HepG2 (cell line): ENCODE results near the gene SERTM1. TPM values are rescaled to one million over a fixed set of nuclear protein-coding genes. Genes with fewer than 3 reads are reported as not detected.

Experiments
- ATAC-seq: fragments of 200-7000 bp; cut with Tn5 transposase; 3 replicates; pipeline ENCODE4 v1.9.1; 2020; ENCODE audit warnings: mild to moderate bottlenecking, moderate library complexity
- Bru-seq: library from RNA; stranded (reverse); fragments of 400-500 nt; gene quantifications from one replicate; lab custom pipeline; 2021; lab: Mats Ljungman, UMichigan
- BruChase-seq, 2 experiments: library from RNA; stranded (reverse); fragments of 400-500 nt; gene quantifications; one replicate each; lab custom pipeline; 2021; lab: Mats Ljungman, UMichigan
- BruUV-seq: library from RNA; stranded (reverse); fragments of 400-500 nt; replicated peaks from 2 replicates; lab custom pipeline; 2021; lab: Mats Ljungman, UMichigan
- CTCF ChIA-PET: fragments of 300-600 bp; formaldehyde crosslinking; extraction: SDS; loops from one replicate; lab custom pipeline; 2021; ENCODE audit warnings: low total read pairs, inconsistent platforms, low intra/inter-chr PET ratio; lab: Yijun Ruan, JAX
- POLR2A ChIA-PET: fragments of 350-600 bp; sonication (Branson Sonifier 250); formaldehyde crosslinking; loops from one replicate; lab custom pipeline; 2020; ENCODE audit warnings: antibody characterized with exemption, inconsistent platforms; lab: Yijun Ruan, JAX
- DNase-seq: peaks from one replicate; pipeline ENCODE4 v3.0.0-alpha.2; 2015; ENCODE audit warnings: low spot score
- FAIRE-seq: peaks from 3 replicates; lab custom pipeline; 2011; peaks lifted over from hg19 to GRCh38; lab: Jason Lieb, UNC
- H2AFZ ChIP-seq: one replicate; pipeline ENCODE4 v1.6.1; 2011; ENCODE audit warnings: low read length, inconsistent platforms
- H3K27ac ChIP-seq: fragments of 300-600 bp; 3 replicates; pipeline ENCODE4 v1.8.0; 2011; ENCODE audit warnings: mixed run types, mild to moderate bottlenecking, mixed read lengths, low read length, inconsistent platforms; ENCODE audit not compliant: insufficient read depth; ENCODE audit errors: extremely low read length
- H3K27me3 ChIP-seq, 2 experiments: fragments of 200-600 bp in 1 of 2; 2 replicates in 1 of 2; 3 replicates in 1 of 2; pipeline versions ENCODE4 v1.6.0 to v1.8.0; 2011; ENCODE audit warnings: low read length in 2 of 2, mild to moderate bottlenecking in 2 of 2, moderate library complexity in 2 of 2, inconsistent platforms in 1 of 2; ENCODE audit not compliant: insufficient read depth in 2 of 2, control insufficient read depth in 1 of 2
- H3K36me3 ChIP-seq, 2 experiments: fragments of 200-600 bp in 1 of 2; replicated peaks in 1 of 2; 2 replicates in 1 of 2; 3 replicates in 1 of 2; pipeline versions ENCODE4 v1.5.1 to v1.8.0; 2011; ENCODE audit warnings: low read length in 2 of 2, inconsistent platforms in 1 of 2; ENCODE audit not compliant: insufficient read depth in 2 of 2, control insufficient read depth in 1 of 2
- H3K4me1 ChIP-seq: 2 replicates; pipeline ENCODE4 v1.5.1; 2012; ENCODE audit warnings: low read length, inconsistent platforms; ENCODE audit not compliant: insufficient read depth
- H3K4me2 ChIP-seq: 2 replicates; pipeline ENCODE4 v1.6.0; 2011; ENCODE audit warnings: low read depth, low read length, inconsistent platforms
- H3K4me3 ChIP-seq, 3 experiments: fragments of 200-600 bp in 1 of 3; sonication (generic), shearing (Covaris generic) in 1 of 3; replicated peaks in 1 of 3; 2 replicates each; pipeline ENCODE4 v1.5.1; 2011 to 2016; ENCODE audit warnings: low read length in 3 of 3, inconsistent platforms in 2 of 3, low read depth in 2 of 3, mild to moderate bottlenecking in 2 of 3, control low read depth in 1 of 3, mixed read lengths in 1 of 3; ENCODE audit not compliant: insufficient read depth in 1 of 3
- H3K79me2 ChIP-seq: one replicate; pipeline ENCODE4 v1.6.1; 2011; ENCODE audit warnings: low read length, inconsistent platforms; ENCODE audit not compliant: insufficient read depth
- H3K9ac ChIP-seq: 2 replicates; pipeline ENCODE4 v1.6.0; 2011; ENCODE audit warnings: mild to moderate bottlenecking, low read depth, low read length, inconsistent platforms; ENCODE audit not compliant: insufficient read depth
- H3K9me3 ChIP-seq: 2 replicates; pipeline ENCODE4 v1.5.1; 2012; ENCODE audit warnings: mild to moderate bottlenecking, low read length
- H4K20me1 ChIP-seq: 2 replicates; pipeline ENCODE4 v1.6.0; 2011; ENCODE audit warnings: inconsistent platforms, mild to moderate bottlenecking, low read length, moderate library complexity; ENCODE audit not compliant: insufficient read depth
- ESRRA ChIP-seq: sonication (generic); formaldehyde crosslinking; IDR thresholded peaks from 2 replicates; pipeline ENCODE4 v1.5.1; 2020; ENCODE audit warnings: mild to moderate bottlenecking, low read depth, missing genetic modification reagents
- FOXP1 ChIP-seq, 2 experiments: fragments of 450-650 bp in 1 of 2; IDR thresholded peaks; 2 replicates each; pipeline ENCODE4 v1.6.1; 2017 to 2018; ENCODE audit warnings: antibody characterized with exemption in 1 of 2
- HIVEP1 ChIP-seq: sonication (generic); formaldehyde crosslinking; IDR thresholded peaks from 2 replicates; pipeline ENCODE4 v1.4.0; 2020; ENCODE audit warnings: mild to moderate bottlenecking, missing genetic modification reagents
- JDP2 ChIP-seq: sonication (generic); formaldehyde crosslinking; IDR thresholded peaks from 2 replicates; pipeline ENCODE4 v1.8.1; 2022; ENCODE audit warnings: missing genetic modification reagents, borderline replicate concordance
- POLR2AphosphoS5 ChIP-seq: IDR thresholded peaks from 2 replicates; pipeline ENCODE4 v1.6.1; 2012; ENCODE audit warnings: low read depth, low read length
- RNF2 ChIP-seq: fragments of 450-650 bp; conservative IDR thresholded peaks from 2 replicates; pipeline ENCODE4 v1.6.1; 2016; ENCODE audit warnings: low read depth
- TAF15 ChIP-seq: fragments of 200-400 bp; formaldehyde crosslinking; IDR thresholded peaks from one replicate; pipeline ENCODE4 v1.6.1; 2018; ENCODE audit warnings: mild to moderate bottlenecking, low read depth, low read length; ENCODE audit not compliant: poor library complexity, severe bottlenecking
- ZNF232 ChIP-seq: sonication (generic); formaldehyde crosslinking; IDR thresholded peaks from 2 replicates; pipeline ENCODE4 v1.4.0; 2020; ENCODE audit warnings: missing genetic modification reagents, borderline replicate concordance
- ZNF282 ChIP-seq: fragments of 450-650 bp; IDR thresholded peaks from 2 replicates; pipeline ENCODE4 v1.6.1; 2018; ENCODE audit not compliant: partially characterized antibody
- ZNF331 ChIP-seq: sonication (generic); formaldehyde crosslinking; IDR thresholded peaks from 2 replicates; pipeline ENCODE4 v1.4.0; 2020; ENCODE audit warnings: missing genetic modification reagents
- ZNF337 ChIP-seq: sonication (generic); formaldehyde crosslinking; IDR thresholded peaks from 2 replicates; pipeline ENCODE4 v1.5.1; 2020; ENCODE audit warnings: missing genetic modification reagents, low read depth, mild to moderate bottlenecking, borderline replicate concordance
- WGBS: methylation state at CpG from one replicate; pipeline ENCODE4 v1.1.6; 2017; ENCODE audit warnings: low lambda C conversion rate; 5-methylcytosine and 5-hydroxymethylcytosine counted together
- in situ Hi-C: cut with HindIII; loops from 2 replicates; pipeline ENCODE4 v1.10.0; 2017; ENCODE audit warnings: low pct_unique_long_range_greater_than_20kb; ENCODE audit not compliant: extremely low pct_ligation_motif_present
- intact Hi-C: fragments of 100-400 bp; cut with micrococcal nuclease; formaldehyde crosslinking; loops from one replicate; pipeline ENCODE4 v1.10.0; 2022; ENCODE audit not compliant: unreplicated experiment
- long read RNA-seq, 2 experiments: library from RNA in 1 of 2; library from polyadenylated mRNA in 1 of 2; stranded (forward) in 1 of 2; unstranded in 1 of 2; transcript quantifications; one replicate each; pipeline ENCODE4 v2.0.0, GENCODE V29; 2019 to 2022
- polyA minus RNA-seq, 3 experiments: library from RNA; depleted of rRNA, polyadenylated mRNA; stranded (reverse); fragments of >200 nt; gene quantifications; 2 replicates each; pipeline ENCODE4 v1.2.3, GENCODE V29; 2011; ENCODE audit warnings: low replicate concordance in 1 of 3
- polyA plus RNA-seq, 8 experiments: library from polyadenylated mRNA; depleted of rRNA in 3 of 8; stranded (reverse) in 7 of 8; unstranded in 1 of 8; fragments of >200 nt; fragmentation: Illumina TruSeq in 4 of 8; extraction: Trizol in 4 of 8; gene quantifications; 2 replicates each; pipeline versions ENCODE4 v1.2.1 to v1.2.3, GENCODE V29; 2011 to 2016; ENCODE audit warnings: low read depth in 4 of 8, missing spikeins in 1 of 8, mixed read lengths in 1 of 8; ENCODE audit not compliant: insufficient read depth in 1 of 8
- total RNA-seq, 5 experiments: library from RNA; depleted of rRNA; stranded (reverse); fragments of >200 nt; fragmentation: Illumina TruSeq; extraction: Trizol; gene quantifications; 2 replicates each; pipeline ENCODE4 v1.2.3, GENCODE V29; 2016; ENCODE audit warnings: low read depth in 1 of 5
- TF ChIP-seq, protein P1 (sequence below): sonication (generic); formaldehyde crosslinking; IDR thresholded peaks from 2 replicates; pipeline ENCODE4 v1.4.0; 2020; ENCODE audit warnings: mild to moderate bottlenecking, missing genetic modification reagents
- TF ChIP-seq, protein P2 (sequence below): sonication (generic); formaldehyde crosslinking; IDR thresholded peaks from 2 replicates; pipeline ENCODE4 v1.4.0; 2020; ENCODE audit warnings: mild to moderate bottlenecking, missing genetic modification reagents

The SERTM1 gene
- total RNA-seq (2016; rRNA removed; fragmentation: Illumina TruSeq; extraction: Trizol) (not detected in 2 replicates), polyA plus RNA-seq (2011; rRNA removed) (not detected in 2 replicates), polyA minus RNA-seq (2011; rRNA and poly(A)+ RNA removed; ENCODE audit: low replicate concordance) (not detected in 2 replicates), Bru-seq, nascent RNA (not detected), BruChase-seq, experiment 1, labeled RNA remaining after a 6-hour chase (not detected), BruChase-seq, experiment 2, labeled RNA remaining after a 2-hour chase (not detected)
- total RNA-seq (2016; cell fraction: cytosol; rRNA removed; fragmentation: Illumina TruSeq; extraction: Trizol; ENCODE audit: low read depth): not detected in 2 replicates
- not detected in 2 replicates for total RNA-seq (2016; cell fraction: insoluble cytoplasmic fraction; rRNA removed; fragmentation: Illumina TruSeq; extraction: Trizol)
- total RNA-seq (2016; cell fraction: membrane; rRNA removed; fragmentation: Illumina TruSeq; extraction: Trizol): not detected in 2 replicates
- total RNA-seq (2016; cell fraction: nucleus; rRNA removed; fragmentation: Illumina TruSeq; extraction: Trizol): not detected in 2 replicates
- polyA plus RNA-seq (2011; cell fraction: cytosol; rRNA removed): not detected in 2 replicates
- polyA plus RNA-seq (2011; cell fraction: nucleus; rRNA removed): not detected in 2 replicates
- not detected in 2 replicates for polyA plus RNA-seq (2012)
- polyA plus RNA-seq (2016; cell fraction: cytosol; fragmentation: Illumina TruSeq; extraction: Trizol; ENCODE audit: low read depth): not detected in 2 replicates
- not detected in 2 replicates for polyA plus RNA-seq (2016; cell fraction: insoluble cytoplasmic fraction; fragmentation: Illumina TruSeq; extraction: Trizol; ENCODE audit: low read depth)
- not detected in 2 replicates for polyA plus RNA-seq (2016; cell fraction: membrane; fragmentation: Illumina TruSeq; extraction: Trizol; ENCODE audit: low read depth)
- not detected in 2 replicates for polyA plus RNA-seq (2016; cell fraction: nucleus; fragmentation: Illumina TruSeq; extraction: Trizol; ENCODE audit: insufficient read depth, low read depth)
- polyA minus RNA-seq (2011; cell fraction: cytosol; rRNA and poly(A)+ RNA removed): not detected in 2 replicates
- polyA minus RNA-seq (2011; cell fraction: nucleus; rRNA and poly(A)+ RNA removed): not detected in 2 replicates
- long read RNA-seq, experiment 1: 0 reads
- long read RNA-seq, experiment 2: 0 reads

DNA sequence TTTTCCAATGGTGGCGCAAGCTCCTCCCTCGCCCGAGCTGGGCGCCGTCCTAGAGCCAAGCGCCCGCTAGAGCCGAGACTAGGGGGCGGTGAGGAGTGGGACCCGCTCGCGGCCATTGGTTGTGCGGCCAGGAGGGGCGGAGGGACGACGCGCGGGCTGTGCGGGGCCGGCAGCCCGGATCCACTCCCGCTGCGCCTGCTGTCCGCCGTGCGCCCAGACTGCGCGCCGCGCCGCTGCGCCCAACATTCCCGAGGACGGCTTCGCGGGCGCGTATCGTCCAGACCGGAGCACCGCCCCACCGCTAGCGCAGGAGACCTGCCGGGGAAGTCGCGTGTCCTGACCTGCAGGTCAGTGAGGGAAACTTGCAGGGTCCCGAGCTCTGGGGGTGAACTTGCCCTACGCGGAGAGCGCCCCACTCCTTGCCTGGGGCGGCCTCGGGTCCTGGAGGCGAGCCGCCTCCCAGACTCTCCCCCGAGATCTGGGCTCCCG is at the start of gene SERTM1:
TSS of gene SERTM1 (plus strand) at position 183 of the 489 bp plus-strand sequence. CDS start 21,059 bp downstream, outside the sequence.
- ChIA-PET POLR2A (no interaction called here), CTCF (no interaction called here)
- Histone ChIP-seq H3K79me2 (no peaks in the 10 kb centered on the region), H3K4me2 (no peak within 1 kb of the TSS), H3K27me3 (peaks cover 0 to 24% of the 10 kb centered on the region in 2 experiments; a peak in 3 of 5 replicates), H3K4me3 (no peak within 1 kb of the TSS), H3K36me3 (no peaks in the 10 kb centered on the region), H3K9me3 (no peaks in the 10 kb centered on the region), H4K20me1 (no peaks in the 10 kb centered on the region), H3K27ac (no peak within 1 kb of the TSS), H3K4me1 (no peaks in the 10 kb centered on the region), H3K9ac (no peak within 1 kb of the TSS), H2AFZ (no peak within 1 kb of the TSS)
- DNase-seq (no peak), ATAC-seq (no peak), FAIRE-seq (no peak)
- no TSS peak for BruUV-seq
- intact Hi-C loops (no loop called here), in situ Hi-C loops (no loop called here)
- 70% methylated on average over 26 of the region's 56 CpGs for WGBS
- TF ChIP-seq, protein P1, sequence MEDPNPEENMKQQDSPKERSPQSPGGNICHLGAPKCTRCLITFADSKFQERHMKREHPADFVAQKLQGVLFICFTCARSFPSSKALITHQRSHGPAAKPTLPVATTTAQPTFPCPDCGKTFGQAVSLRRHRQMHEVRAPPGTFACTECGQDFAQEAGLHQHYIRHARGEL (CRISPR knock-in tag): no peak
- TF ChIP-seq, protein P2, sequence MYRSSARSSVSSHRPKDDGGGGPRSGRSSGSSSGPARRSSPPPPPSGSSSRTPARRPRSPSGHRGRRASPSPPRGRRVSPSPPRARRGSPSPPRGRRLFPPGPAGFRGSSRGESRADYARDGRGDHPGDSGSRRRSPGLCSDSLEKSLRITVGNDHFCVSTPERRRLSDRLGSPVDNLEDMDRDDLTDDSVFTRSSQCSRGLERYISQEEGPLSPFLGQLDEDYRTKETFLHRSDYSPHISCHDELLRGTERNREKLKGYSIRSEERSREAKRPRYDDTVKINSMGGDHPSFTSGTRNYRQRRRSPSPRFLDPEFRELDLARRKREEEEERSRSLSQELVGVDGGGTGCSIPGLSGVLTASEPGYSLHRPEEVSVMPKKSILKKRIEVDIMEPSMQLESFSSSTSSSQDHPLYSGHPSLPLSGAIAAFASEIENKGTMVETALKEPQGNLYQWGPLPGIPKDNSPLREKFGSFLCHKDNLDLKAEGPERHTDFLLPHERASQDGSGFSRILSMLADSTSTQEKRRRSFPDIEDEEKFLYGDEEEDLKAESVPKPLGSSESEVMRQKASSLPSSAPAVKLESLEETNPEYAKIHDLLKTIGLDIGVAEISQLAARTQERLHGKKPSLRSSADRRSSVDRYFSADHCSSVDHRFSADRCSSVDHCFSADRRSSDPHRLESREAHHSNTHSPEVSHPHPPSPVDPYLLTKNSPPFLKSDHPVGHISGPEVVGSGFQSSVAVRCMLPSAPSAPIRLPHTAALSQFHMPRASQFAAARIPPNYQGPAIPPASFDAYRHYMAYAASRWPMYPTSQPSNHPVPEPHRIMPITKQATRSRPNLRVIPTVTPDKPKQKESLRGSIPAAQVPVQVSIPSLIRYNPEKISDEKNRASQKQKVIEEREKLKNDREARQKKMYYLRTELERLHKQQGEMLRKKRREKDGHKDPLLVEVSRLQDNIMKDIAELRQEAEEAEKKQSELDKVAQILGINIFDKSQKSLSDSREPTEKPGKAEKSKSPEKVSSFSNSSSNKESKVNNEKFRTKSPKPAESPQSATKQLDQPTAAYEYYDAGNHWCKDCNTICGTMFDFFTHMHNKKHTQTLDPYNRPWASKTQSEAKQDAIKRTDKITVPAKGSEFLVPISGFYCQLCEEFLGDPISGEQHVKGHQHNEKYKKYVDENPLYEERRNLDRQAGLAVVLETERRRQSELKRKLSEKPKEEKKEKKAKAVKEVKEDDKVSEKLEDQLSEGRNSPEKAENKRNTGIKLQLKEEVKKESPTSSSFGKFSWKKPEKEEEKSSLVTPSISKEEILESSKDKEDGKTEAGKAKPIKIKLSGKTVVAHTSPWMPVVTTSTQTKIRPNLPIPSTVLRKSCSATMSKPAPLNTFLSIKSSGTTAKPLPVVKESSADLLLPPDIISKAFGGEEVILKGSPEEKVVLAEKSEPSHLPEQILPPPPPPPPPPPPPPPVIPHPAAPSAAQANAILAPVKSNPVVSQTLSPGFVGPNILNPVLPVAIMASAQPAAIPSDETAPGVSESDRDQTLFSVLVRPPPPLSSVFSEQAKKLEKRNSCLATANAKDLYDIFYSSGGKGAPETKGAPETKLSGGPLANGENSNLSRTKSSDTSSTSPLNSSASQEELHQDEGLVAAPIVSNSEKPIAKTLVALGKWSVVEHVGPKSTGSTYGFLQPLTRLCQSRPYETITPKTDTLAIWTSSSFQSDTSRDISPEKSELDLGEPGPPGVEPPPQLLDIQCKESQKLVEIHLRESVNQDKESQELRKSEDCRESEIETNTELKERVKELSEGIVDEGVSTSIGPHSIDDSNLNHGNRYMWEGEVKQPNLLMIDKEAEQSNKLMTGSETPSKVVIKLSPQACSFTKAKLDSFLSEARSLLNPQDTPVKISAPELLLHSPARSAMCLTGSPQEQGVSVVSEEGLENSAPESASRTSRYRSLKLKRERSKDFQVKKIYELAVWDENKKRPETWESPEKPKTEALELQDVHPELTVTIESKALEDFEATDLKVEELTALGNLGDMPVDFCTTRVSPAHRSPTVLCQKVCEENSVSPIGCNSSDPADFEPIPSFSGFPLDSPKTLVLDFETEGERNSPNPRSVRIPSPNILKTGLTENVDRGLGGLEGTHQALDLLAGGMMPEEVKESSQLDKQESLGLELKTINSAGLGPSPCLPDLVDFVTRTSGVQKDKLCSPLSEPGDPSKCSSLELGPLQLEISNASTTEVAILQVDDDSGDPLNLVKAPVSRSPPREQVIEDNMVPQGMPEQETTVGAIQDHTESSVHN (CRISPR knock-in tag): no peak
- TF ChIP-seq ESRRA (CRISPR knock-in tag) (no peak), ZNF232 (no peak), ZNF337 (CRISPR knock-in tag) (no peak), TAF15 (no peak), ZNF282 (no peak), HIVEP1 (CRISPR knock-in tag) (no peak), RNF2 (no peak), ZNF331 (CRISPR knock-in tag) (no peak), POLR2AphosphoS5 (no peak), FOXP1 (IDR thresholded peaks at IDR 0.05) (no peak), FOXP1 (CRISPR knock-in tag; IDR thresholded peaks at IDR 0.05) (no peak), JDP2 (CRISPR knock-in tag) (no peak)
